ENCODE data around the gene KCNQ1.

DNA sequence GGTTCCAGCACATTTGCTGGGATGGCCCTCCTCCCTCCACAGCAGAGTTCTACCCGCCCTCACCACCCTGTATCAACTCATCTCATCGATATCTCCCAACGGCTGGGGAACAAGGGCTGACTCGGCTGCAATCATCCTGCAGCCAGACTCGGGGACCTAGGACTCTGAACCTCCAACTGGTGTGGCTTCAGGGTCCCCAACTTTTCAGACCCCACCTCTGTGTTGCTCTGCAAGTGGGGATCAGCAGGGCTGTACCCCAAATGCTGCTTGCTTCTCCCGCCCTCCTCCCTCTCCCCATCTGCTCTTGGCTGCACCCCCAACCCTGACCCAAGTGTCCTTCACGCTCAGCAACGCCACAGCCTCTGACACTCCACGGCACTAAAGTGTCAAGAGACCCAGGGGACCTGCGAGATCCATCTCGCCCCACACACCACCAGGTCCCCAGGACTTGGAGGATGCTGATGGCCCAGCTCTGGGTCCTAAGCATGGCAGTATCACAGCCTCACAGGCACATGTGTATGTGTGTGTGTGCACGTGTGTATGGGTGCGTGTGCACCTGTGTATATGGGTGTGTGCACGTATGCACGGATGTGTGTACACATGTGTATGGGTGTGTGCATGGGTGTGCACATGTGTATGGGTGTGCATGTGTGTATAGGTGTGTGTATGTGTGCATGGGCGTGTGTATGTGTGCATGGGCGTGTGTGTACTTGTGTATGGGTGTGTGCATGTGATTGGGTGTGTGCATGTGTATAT, 26.4 kb downstream of the KCNQ1 start:
- TF ChIP-seq, protein P1, sequence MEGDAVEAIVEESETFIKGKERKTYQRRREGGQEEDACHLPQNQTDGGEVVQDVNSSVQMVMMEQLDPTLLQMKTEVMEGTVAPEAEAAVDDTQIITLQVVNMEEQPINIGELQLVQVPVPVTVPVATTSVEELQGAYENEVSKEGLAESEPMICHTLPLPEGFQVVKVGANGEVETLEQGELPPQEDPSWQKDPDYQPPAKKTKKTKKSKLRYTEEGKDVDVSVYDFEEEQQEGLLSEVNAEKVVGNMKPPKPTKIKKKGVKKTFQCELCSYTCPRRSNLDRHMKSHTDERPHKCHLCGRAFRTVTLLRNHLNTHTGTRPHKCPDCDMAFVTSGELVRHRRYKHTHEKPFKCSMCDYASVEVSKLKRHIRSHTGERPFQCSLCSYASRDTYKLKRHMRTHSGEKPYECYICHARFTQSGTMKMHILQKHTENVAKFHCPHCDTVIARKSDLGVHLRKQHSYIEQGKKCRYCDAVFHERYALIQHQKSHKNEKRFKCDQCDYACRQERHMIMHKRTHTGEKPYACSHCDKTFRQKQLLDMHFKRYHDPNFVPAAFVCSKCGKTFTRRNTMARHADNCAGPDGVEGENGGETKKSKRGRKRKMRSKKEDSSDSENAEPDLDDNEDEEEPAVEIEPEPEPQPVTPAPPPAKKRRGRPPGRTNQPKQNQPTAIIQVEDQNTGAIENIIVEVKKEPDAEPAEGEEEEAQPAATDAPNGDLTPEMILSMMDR (optimal IDR thresholded peaks at IDR 0.05 in 1 of 3, IDR thresholded peaks at IDR 0.05 in 1 of 3, conservative IDR thresholded peaks at IDR 0.05 in 1 of 3; ENCODE audit: extremely low read depth in 1 of 3, insufficient read depth in 2 of 3, low read length in 3 of 3) = no peak
- no peak for TF ChIP-seq EZH2 (IDR thresholded peaks at IDR 0.05; ENCODE audit: low read length)

Data from keratinocyte (primary cell).